K562 (cell line): ENCODE results near the gene UBE2E2. TPM values are rescaled to one million over a fixed set of nuclear protein-coding genes. Genes with fewer than 3 reads are reported as not detected.

ENCODE experiments used
- E2F3 ChIP-seq: fragments of 250-450 bp; sonication (Bioruptor Pico); IDR thresholded peaks from 2 replicates; pipeline ENCODE4 v1.4.0; 2020; ENCODE audit warnings: mild to moderate bottlenecking
- HMGN3 ChIP-seq: IDR thresholded peaks from 2 replicates; pipeline ENCODE4 v1.6.1; 2011; ENCODE audit warnings: borderline replicate concordance, low read depth, mild to moderate bottlenecking, mixed read lengths, low read length; ENCODE audit not compliant: insufficient read length; ENCODE audit errors: extremely low read depth
- MYNN ChIP-seq, 2 experiments: sonication (generic); formaldehyde crosslinking in 1 of 2; IDR thresholded peaks; 2 replicates each; pipeline versions ENCODE4 v1.5.0 to v1.6.1; 2016 to 2020; ENCODE audit warnings: antibody characterized with exemption in 1 of 2, missing genetic modification reagents in 1 of 2
- PURB ChIP-seq: sonication (generic); formaldehyde crosslinking; IDR thresholded peaks from 2 replicates; pipeline ENCODE4 v1.9.0; 2021; ENCODE audit warnings: low read depth, mild to moderate bottlenecking, missing genetic modification reagents
- RAD51 ChIP-seq: fragments of 450-650 bp; IDR thresholded peaks from 2 replicates; pipeline ENCODE4 v1.7.1; 2016; ENCODE audit warnings: low read depth, mild to moderate bottlenecking, borderline replicate concordance
- XRCC3 ChIP-seq: fragments of 450-650 bp; IDR thresholded peaks from 2 replicates; pipeline ENCODE4 v1.6.1; 2017; ENCODE audit warnings: mild to moderate bottlenecking, moderate library complexity
- ZNF124 ChIP-seq: sonication (generic); formaldehyde crosslinking; IDR thresholded peaks from 2 replicates; pipeline ENCODE4 v1.8.1; 2022; ENCODE audit warnings: missing genetic modification reagents
- ZSCAN29 ChIP-seq: fragments of 450-650 bp; IDR thresholded peaks from 2 replicates; pipeline ENCODE4 v1.6.1; 2017
- polyA plus RNA-seq, 8 experiments: library from polyadenylated mRNA; depleted of rRNA in 4 of 8; stranded (reverse) in 5 of 8; unstranded in 3 of 8; fragments of >200 nt; fragmentation: Nextera tagmentation in 2 of 8; fragmentation: Illumina TruSeq in 1 of 8; extraction: Ambion mirVana in 2 of 8; extraction: Trizol in 1 of 8; gene quantifications; 2 replicates each; pipeline versions ENCODE4 v1.2.1 to v1.2.3, GENCODE V29; 2011 to 2014; ENCODE audit warnings: inconsistent platforms in 1 of 8, missing spikeins in 1 of 8
- total RNA-seq, 7 experiments: library from RNA; depleted of rRNA in 6 of 7; stranded (reverse); fragments of >200 nt in 6 of 7; fragmentation: Illumina TruSeq in 2 of 7; extraction: Trizol in 2 of 7; gene quantifications; 2 replicates each; pipeline versions ENCODE4 v1.2.1 to v1.2.3, GENCODE V29; 2011 to 2021; ENCODE audit warnings: low replicate concordance in 1 of 7
- TF ChIP-seq, protein P1 (sequence below): fragments of 200-600 bp; sonication (generic); IDR thresholded peaks from one replicate; pipeline ENCODE4 v1.6.1; 2012; ENCODE audit warnings: mild to moderate bottlenecking, low read depth, low read length, inconsistent platforms
- TF ChIP-seq, protein P2 (sequence below): fragments of 450-650 bp; IDR thresholded peaks from 2 replicates; pipeline ENCODE4 v1.6.1; 2016; ENCODE audit warnings: mild to moderate bottlenecking
- TF ChIP-seq, protein P3 (sequence below): fragments of 250-450 bp; sonication (Bioruptor Pico); IDR thresholded peaks from 2 replicates; pipeline ENCODE4 v1.8.0; 2021; ENCODE audit warnings: moderate library complexity, mild to moderate bottlenecking, inconsistent platforms
- TF ChIP-seq, protein P4 (sequence below): fragments of 450-650 bp; IDR thresholded peaks from 2 replicates; pipeline ENCODE4 v1.6.1; 2016; ENCODE audit warnings: low read depth, mild to moderate bottlenecking, moderate library complexity

UBE2E2 gene
- total and polyA plus RNA-seq, 9 of the 15 experiments (the other 6 are each of a cell fraction or from before 2014, with no cell fraction given), result 0.22 to 5.1 (median 1.9) TPM

DNA sequence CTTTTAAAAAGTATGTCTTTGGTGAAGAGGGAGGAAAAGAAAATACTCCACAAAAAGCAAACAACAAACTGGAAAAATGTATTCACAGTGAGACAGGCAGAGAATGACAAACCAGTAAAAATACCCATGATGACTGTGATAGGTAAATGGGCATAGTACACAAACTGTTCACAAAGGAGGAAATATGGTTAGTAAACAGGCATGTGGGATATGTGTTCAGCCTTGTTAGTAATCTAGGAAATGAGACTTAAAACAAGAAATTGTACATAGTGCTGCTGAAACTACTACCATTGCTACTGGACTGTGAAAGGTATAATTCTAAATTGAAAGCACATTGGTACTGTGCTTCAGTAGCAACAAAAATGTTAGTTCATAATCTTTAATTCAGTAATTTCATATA is 50.1 kb downstream of the UBE2E2 start (continued):
- TF ChIP-seq, protein P1, sequence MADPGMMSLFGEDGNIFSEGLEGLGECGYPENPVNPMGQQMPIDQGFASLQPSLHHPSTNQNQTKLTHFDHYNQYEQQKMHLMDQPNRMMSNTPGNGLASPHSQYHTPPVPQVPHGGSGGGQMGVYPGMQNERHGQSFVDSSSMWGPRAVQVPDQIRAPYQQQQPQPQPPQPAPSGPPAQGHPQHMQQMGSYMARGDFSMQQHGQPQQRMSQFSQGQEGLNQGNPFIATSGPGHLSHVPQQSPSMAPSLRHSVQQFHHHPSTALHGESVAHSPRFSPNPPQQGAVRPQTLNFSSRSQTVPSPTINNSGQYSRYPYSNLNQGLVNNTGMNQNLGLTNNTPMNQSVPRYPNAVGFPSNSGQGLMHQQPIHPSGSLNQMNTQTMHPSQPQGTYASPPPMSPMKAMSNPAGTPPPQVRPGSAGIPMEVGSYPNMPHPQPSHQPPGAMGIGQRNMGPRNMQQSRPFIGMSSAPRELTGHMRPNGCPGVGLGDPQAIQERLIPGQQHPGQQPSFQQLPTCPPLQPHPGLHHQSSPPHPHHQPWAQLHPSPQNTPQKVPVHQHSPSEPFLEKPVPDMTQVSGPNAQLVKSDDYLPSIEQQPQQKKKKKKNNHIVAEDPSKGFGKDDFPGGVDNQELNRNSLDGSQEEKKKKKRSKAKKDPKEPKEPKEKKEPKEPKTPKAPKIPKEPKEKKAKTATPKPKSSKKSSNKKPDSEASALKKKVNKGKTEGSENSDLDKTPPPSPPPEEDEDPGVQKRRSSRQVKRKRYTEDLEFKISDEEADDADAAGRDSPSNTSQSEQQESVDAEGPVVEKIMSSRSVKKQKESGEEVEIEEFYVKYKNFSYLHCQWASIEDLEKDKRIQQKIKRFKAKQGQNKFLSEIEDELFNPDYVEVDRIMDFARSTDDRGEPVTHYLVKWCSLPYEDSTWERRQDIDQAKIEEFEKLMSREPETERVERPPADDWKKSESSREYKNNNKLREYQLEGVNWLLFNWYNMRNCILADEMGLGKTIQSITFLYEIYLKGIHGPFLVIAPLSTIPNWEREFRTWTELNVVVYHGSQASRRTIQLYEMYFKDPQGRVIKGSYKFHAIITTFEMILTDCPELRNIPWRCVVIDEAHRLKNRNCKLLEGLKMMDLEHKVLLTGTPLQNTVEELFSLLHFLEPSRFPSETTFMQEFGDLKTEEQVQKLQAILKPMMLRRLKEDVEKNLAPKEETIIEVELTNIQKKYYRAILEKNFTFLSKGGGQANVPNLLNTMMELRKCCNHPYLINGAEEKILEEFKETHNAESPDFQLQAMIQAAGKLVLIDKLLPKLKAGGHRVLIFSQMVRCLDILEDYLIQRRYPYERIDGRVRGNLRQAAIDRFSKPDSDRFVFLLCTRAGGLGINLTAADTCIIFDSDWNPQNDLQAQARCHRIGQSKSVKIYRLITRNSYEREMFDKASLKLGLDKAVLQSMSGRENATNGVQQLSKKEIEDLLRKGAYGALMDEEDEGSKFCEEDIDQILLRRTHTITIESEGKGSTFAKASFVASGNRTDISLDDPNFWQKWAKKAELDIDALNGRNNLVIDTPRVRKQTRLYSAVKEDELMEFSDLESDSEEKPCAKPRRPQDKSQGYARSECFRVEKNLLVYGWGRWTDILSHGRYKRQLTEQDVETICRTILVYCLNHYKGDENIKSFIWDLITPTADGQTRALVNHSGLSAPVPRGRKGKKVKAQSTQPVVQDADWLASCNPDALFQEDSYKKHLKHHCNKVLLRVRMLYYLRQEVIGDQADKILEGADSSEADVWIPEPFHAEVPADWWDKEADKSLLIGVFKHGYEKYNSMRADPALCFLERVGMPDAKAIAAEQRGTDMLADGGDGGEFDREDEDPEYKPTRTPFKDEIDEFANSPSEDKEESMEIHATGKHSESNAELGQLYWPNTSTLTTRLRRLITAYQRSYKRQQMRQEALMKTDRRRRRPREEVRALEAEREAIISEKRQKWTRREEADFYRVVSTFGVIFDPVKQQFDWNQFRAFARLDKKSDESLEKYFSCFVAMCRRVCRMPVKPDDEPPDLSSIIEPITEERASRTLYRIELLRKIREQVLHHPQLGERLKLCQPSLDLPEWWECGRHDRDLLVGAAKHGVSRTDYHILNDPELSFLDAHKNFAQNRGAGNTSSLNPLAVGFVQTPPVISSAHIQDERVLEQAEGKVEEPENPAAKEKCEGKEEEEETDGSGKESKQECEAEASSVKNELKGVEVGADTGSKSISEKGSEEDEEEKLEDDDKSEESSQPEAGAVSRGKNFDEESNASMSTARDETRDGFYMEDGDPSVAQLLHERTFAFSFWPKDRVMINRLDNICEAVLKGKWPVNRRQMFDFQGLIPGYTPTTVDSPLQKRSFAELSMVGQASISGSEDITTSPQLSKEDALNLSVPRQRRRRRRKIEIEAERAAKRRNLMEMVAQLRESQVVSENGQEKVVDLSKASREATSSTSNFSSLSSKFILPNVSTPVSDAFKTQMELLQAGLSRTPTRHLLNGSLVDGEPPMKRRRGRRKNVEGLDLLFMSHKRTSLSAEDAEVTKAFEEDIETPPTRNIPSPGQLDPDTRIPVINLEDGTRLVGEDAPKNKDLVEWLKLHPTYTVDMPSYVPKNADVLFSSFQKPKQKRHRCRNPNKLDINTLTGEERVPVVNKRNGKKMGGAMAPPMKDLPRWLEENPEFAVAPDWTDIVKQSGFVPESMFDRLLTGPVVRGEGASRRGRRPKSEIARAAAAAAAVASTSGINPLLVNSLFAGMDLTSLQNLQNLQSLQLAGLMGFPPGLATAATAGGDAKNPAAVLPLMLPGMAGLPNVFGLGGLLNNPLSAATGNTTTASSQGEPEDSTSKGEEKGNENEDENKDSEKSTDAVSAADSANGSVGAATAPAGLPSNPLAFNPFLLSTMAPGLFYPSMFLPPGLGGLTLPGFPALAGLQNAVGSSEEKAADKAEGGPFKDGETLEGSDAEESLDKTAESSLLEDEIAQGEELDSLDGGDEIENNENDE, result no peak
- TF ChIP-seq HMGN3 (no peak), MYNN (IDR thresholded peaks at IDR 0.05) (no peak), MYNN (CRISPR knock-in tag; IDR thresholded peaks at IDR 0.05) (no peak), PURB (CRISPR knock-in tag) (no peak), E2F3 (CRISPR knock-in tag) (no peak), XRCC3 (no peak), RAD51 (no peak), ZNF124 (CRISPR knock-in tag) (no peak), ZSCAN29 (no peak)
- TF ChIP-seq, protein P2, sequence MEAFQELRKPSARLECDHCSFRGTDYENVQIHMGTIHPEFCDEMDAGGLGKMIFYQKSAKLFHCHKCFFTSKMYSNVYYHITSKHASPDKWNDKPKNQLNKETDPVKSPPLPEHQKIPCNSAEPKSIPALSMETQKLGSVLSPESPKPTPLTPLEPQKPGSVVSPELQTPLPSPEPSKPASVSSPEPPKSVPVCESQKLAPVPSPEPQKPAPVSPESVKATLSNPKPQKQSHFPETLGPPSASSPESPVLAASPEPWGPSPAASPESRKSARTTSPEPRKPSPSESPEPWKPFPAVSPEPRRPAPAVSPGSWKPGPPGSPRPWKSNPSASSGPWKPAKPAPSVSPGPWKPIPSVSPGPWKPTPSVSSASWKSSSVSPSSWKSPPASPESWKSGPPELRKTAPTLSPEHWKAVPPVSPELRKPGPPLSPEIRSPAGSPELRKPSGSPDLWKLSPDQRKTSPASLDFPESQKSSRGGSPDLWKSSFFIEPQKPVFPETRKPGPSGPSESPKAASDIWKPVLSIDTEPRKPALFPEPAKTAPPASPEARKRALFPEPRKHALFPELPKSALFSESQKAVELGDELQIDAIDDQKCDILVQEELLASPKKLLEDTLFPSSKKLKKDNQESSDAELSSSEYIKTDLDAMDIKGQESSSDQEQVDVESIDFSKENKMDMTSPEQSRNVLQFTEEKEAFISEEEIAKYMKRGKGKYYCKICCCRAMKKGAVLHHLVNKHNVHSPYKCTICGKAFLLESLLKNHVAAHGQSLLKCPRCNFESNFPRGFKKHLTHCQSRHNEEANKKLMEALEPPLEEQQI, result no peak
- TF ChIP-seq, protein P3, sequence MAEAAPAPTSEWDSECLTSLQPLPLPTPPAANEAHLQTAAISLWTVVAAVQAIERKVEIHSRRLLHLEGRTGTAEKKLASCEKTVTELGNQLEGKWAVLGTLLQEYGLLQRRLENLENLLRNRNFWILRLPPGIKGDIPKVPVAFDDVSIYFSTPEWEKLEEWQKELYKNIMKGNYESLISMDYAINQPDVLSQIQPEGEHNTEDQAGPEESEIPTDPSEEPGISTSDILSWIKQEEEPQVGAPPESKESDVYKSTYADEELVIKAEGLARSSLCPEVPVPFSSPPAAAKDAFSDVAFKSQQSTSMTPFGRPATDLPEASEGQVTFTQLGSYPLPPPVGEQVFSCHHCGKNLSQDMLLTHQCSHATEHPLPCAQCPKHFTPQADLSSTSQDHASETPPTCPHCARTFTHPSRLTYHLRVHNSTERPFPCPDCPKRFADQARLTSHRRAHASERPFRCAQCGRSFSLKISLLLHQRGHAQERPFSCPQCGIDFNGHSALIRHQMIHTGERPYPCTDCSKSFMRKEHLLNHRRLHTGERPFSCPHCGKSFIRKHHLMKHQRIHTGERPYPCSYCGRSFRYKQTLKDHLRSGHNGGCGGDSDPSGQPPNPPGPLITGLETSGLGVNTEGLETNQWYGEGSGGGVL (CRISPR knock-in tag), result no peak
- TF ChIP-seq, protein P4, sequence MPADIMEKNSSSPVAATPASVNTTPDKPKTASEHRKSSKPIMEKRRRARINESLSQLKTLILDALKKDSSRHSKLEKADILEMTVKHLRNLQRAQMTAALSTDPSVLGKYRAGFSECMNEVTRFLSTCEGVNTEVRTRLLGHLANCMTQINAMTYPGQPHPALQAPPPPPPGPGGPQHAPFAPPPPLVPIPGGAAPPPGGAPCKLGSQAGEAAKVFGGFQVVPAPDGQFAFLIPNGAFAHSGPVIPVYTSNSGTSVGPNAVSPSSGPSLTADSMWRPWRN, result no peak
